WTC11 (cell line): ENCODE data around the gene EXPH5. TPM values are rescaled to one million over a fixed set of nuclear protein-coding genes. Genes with fewer than 3 reads are reported as not detected.
A peak's percentile ranks its signal among the peaks of the same experiment; 100 is the strongest.

ENCODE experiments used
- ATAC-seq: fragments of 200-7000 bp; cut with Tn5 transposase; 2 replicates; pipeline ENCODE4 v1.10.0; 2021; ENCODE audit warnings: mild to moderate bottlenecking, moderate library complexity
- CTCF ChIA-PET: fragments of 300-600 bp; sonication (Branson Sonifier 250); formaldehyde crosslinking; loops from one replicate; lab custom pipeline; 2021; ENCODE audit warnings: antibody characterized with exemption; lab: Charles Lee
- POLR2A ChIA-PET: fragments of 350-600 bp; sonication (Branson Sonifier 250); formaldehyde crosslinking; loops from one replicate; lab custom pipeline; 2021; ENCODE audit warnings: antibody characterized with exemption; lab: Charles Lee
- DNase-seq: peaks from one replicate; pipeline ENCODE4 v3.0.0; 2021; ENCODE audit warnings: low spot score
- H3K27ac Mint-ChIP-seq: 2 replicates; pipeline ENCODE4 v1.8.0; 2021; ENCODE audit warnings: mixed read lengths
- H3K27me3 Mint-ChIP-seq: 2 replicates; pipeline ENCODE4 v1.8.0; 2021; ENCODE audit warnings: low read depth, mild to moderate bottlenecking, moderate library complexity, mixed read lengths
- H3K36me3 Mint-ChIP-seq: 2 replicates; pipeline ENCODE4 v1.8.0; 2021; ENCODE audit warnings: mixed read lengths
- H3K4me1 Mint-ChIP-seq: 2 replicates; pipeline ENCODE4 v1.8.0; 2022; ENCODE audit warnings: mixed read lengths
- H3K4me3 Mint-ChIP-seq: 2 replicates; pipeline ENCODE4 v1.8.0; 2021; ENCODE audit warnings: mild to moderate bottlenecking, moderate library complexity, mixed read lengths
- H3K9me3 Mint-ChIP-seq: 2 replicates; pipeline ENCODE4 v1.8.0; 2021; ENCODE audit warnings: mixed read lengths
- CREB1 ChIP-seq: sonication (generic); formaldehyde crosslinking; IDR thresholded peaks from 2 replicates; pipeline ENCODE4 v1.8.0; 2023; ENCODE audit warnings: mild to moderate bottlenecking, missing genetic modification reagents
- FOXP1 ChIP-seq: sonication (generic); formaldehyde crosslinking; IDR thresholded peaks from 2 replicates; pipeline ENCODE4 v1.8.0; 2022; ENCODE audit warnings: missing genetic modification reagents, mild to moderate bottlenecking, moderate library complexity, borderline replicate concordance
- JAZF1 ChIP-seq: fragments of 250-450 bp; sonication (Bioruptor Pico); IDR thresholded peaks from 2 replicates; pipeline ENCODE4 v1.9.0; 2021; ENCODE audit warnings: moderate library complexity, mild to moderate bottlenecking, inconsistent platforms
- NFATC4 ChIP-seq: fragments of 250-450 bp; sonication (Bioruptor Pico); IDR thresholded peaks from 2 replicates; pipeline ENCODE4 v1.9.0; 2021; ENCODE audit warnings: mild to moderate bottlenecking
- NFYB ChIP-seq: sonication (generic); formaldehyde crosslinking; conservative IDR thresholded peaks from 2 replicates; pipeline ENCODE4 v1.8.0; 2022; ENCODE audit warnings: low read depth, missing genetic modification reagents
- NR2C2 ChIP-seq: sonication (generic); formaldehyde crosslinking; IDR thresholded peaks from 2 replicates; pipeline ENCODE4 v1.8.0; 2022; ENCODE audit warnings: mild to moderate bottlenecking, missing genetic modification reagents
- PRRX2 ChIP-seq: fragments of 250-450 bp; sonication (Bioruptor Pico); IDR thresholded peaks from 2 replicates; pipeline ENCODE4 v1.8.0; 2021; ENCODE audit warnings: mild to moderate bottlenecking
- SMAD3 ChIP-seq: sonication (generic); formaldehyde crosslinking; IDR thresholded peaks from 2 replicates; pipeline ENCODE4 v1.8.0; 2022; ENCODE audit warnings: missing genetic modification reagents, mild to moderate bottlenecking, borderline replicate concordance
- USF1 ChIP-seq: sonication (generic); formaldehyde crosslinking; IDR thresholded peaks from 2 replicates; pipeline ENCODE4 v1.8.0; 2022; ENCODE audit warnings: mild to moderate bottlenecking, missing genetic modification reagents
- ZNF138 ChIP-seq: sonication (generic); formaldehyde crosslinking; conservative IDR thresholded peaks from 2 replicates; pipeline ENCODE4 v1.8.1; 2022; ENCODE audit warnings: mild to moderate bottlenecking, moderate library complexity, missing genetic modification reagents
- ZNF232 ChIP-seq: sonication (generic); formaldehyde crosslinking; IDR thresholded peaks from 2 replicates; pipeline ENCODE4 v1.8.0; 2022; ENCODE audit warnings: mild to moderate bottlenecking, missing genetic modification reagents
- ZNF263 ChIP-seq: sonication (generic); formaldehyde crosslinking; IDR thresholded peaks from 2 replicates; pipeline ENCODE4 v1.8.1; 2022; ENCODE audit warnings: low read depth, mild to moderate bottlenecking, moderate library complexity, missing genetic modification reagents
- ZNF396 ChIP-seq: fragments of 250-450 bp; sonication (Bioruptor Pico); IDR thresholded peaks from 2 replicates; pipeline ENCODE4 v1.8.0; 2021; ENCODE audit warnings: mild to moderate bottlenecking, moderate library complexity, borderline replicate concordance
- ZNF532 ChIP-seq: fragments of 250-450 bp; sonication (Bioruptor Pico); IDR thresholded peaks from 2 replicates; pipeline ENCODE4 v1.9.0; 2021; ENCODE audit warnings: mild to moderate bottlenecking, borderline replicate concordance
- total RNA-seq: library from RNA; stranded (reverse); gene quantifications from 3 replicates; pipeline ENCODE4 v1.2.3, GENCODE V29; 2021
- TF ChIP-seq, protein P1 (sequence below): sonication (generic); formaldehyde crosslinking; IDR thresholded peaks from 2 replicates; pipeline ENCODE4 v1.8.1; 2022; ENCODE audit warnings: mild to moderate bottlenecking, missing genetic modification reagents, moderate library complexity, borderline replicate concordance
- TF ChIP-seq, protein P2 (sequence below): fragments of 250-450 bp; sonication (Bioruptor Pico); IDR thresholded peaks from 2 replicates; pipeline ENCODE4 v2.1.2; 2022; ENCODE audit warnings: mild to moderate bottlenecking, moderate library complexity
- TF ChIP-seq, protein P3 (sequence below): sonication (generic); formaldehyde crosslinking; IDR thresholded peaks from 2 replicates; pipeline ENCODE4 v1.8.0; 2023; ENCODE audit warnings: mild to moderate bottlenecking, missing genetic modification reagents
- TF ChIP-seq, protein P4 (sequence below): sonication (generic); formaldehyde crosslinking; IDR thresholded peaks from 2 replicates; pipeline ENCODE4 v1.8.1; 2022; ENCODE audit warnings: mild to moderate bottlenecking, moderate library complexity, missing genetic modification reagents
- TF ChIP-seq, protein P5 (sequence below): sonication (generic); formaldehyde crosslinking; IDR thresholded peaks from 2 replicates; pipeline ENCODE4 v1.8.1; 2023; ENCODE audit warnings: mild to moderate bottlenecking, missing genetic modification reagents

EXPH5 gene
- total RNA-seq, 1 experiment from 2014 or later: 11.2 TPM

DNA sequence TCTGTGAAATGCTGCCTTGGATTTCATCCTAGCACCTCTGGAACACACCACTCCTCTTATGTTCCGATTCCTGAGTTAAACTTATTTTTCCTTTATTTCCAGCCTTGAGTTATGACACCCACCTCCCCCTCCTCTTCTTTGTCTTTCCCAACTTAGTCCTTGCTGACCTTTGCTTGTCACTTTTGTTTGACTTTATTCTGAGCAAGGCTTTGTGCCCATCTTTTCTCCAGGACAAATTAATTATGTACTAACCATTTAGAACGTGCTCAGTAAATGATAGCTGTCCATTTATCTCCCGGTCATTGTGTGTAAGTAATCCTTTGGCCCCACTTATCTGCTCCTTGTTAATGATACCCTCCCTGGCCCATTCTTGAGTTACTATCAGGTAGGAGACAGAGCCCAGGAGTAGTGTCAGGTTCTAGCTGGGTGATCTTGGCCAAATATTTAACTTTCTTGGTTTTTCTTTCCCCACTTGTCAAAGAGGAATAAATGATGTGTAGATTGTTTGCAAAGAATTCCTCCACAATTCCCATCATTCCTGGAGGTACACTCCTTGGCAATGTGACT is 44.2 kb downstream of the EXPH5 start (continued):
- TF ChIP-seq, protein P1, sequence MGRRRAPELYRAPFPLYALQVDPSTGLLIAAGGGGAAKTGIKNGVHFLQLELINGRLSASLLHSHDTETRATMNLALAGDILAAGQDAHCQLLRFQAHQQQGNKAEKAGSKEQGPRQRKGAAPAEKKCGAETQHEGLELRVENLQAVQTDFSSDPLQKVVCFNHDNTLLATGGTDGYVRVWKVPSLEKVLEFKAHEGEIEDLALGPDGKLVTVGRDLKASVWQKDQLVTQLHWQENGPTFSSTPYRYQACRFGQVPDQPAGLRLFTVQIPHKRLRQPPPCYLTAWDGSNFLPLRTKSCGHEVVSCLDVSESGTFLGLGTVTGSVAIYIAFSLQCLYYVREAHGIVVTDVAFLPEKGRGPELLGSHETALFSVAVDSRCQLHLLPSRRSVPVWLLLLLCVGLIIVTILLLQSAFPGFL (CRISPR knock-in tag): no peak

DNA sequence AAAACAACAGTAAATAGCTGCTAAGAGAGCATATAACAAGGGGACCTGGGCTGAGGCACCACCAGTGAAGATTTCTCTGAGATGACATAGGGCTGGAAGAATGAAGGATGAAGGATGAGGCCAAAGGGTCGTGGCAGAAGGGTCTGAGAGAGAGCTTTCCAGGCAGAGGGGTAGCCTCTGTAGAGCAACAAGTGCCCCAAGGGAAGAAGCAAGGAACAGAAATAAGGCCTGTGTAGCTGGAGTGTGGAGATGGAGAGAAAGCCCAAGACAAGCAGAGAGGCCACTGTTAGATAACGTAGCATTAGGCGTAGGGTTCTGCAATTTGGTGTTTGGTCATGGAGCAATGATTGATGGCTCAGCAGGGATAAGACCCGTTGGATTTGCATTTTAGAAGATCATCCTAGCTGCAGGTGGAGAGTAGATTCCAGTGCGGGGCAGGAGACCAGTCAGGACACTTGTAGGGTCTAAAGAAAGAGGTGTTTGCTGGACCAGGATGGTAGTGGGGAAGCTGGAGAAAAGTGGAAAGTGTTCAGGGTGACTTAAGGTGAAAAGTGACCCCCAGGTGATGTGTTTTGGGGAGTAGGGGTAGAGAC is 47.6 kb downstream of the EXPH5 start:
- TF ChIP-seq USF1 (CRISPR knock-in tag) (no peak), ZNF532 (no peak)
- Mint-ChIP-seq H3K27ac (0 out of 2 replicates have a peak overlapping the region, but pooled peaks have one; percentile 28), H3K4me3 (no peak overlapping the region), H3K9me3 (no peaks in the 10 kb centered on the region), H3K27me3 (no peaks in the 10 kb centered on the region), H3K36me3 (no peaks in the 10 kb centered on the region), H3K4me1 (peaks cover 15% of the 10 kb centered on the region)
- ChIA-PET CTCF (no interaction called here), POLR2A (no interaction called here)
- ATAC-seq (no peak), DNase-seq (no peak)

- ATAC-seq (no peak), DNase-seq (no peak)
- no peaks in the 10 kb centered on the region for H3K27me3 Mint-ChIP-seq
- H3K36me3 Mint-ChIP-seq: no peaks in the 10 kb centered on the region
- CTCF ChIA-PET: no interaction called here
- peak overlapping the region; percentile 23; the same call in 1 of the 2 replicates for H3K27ac Mint-ChIP-seq
- H3K4me3 Mint-ChIP-seq: no peak overlapping the region
- peaks cover 26% of the 10 kb centered on the region for H3K4me1 Mint-ChIP-seq
- no peaks in the 10 kb centered on the region for H3K9me3 Mint-ChIP-seq
- POLR2A ChIA-PET: no interaction called here
- TF ChIP-seq NFATC4 (CRISPR knock-in tag) (no peak), ZNF138 (CRISPR knock-in tag) (no peak), ZNF263 (CRISPR knock-in tag) (no peak), JAZF1 (CRISPR knock-in tag) (no peak), PRRX2 (CRISPR knock-in tag) (no peak), ZNF396 (CRISPR knock-in tag) (no peak), NFYB (no peak), SMAD3 (CRISPR knock-in tag) (no peak), CREB1 (CRISPR knock-in tag) (no peak), ZNF232 (CRISPR knock-in tag) (no peak), NR2C2 (no peak), FOXP1 (no peak)
- TF ChIP-seq, protein P2, sequence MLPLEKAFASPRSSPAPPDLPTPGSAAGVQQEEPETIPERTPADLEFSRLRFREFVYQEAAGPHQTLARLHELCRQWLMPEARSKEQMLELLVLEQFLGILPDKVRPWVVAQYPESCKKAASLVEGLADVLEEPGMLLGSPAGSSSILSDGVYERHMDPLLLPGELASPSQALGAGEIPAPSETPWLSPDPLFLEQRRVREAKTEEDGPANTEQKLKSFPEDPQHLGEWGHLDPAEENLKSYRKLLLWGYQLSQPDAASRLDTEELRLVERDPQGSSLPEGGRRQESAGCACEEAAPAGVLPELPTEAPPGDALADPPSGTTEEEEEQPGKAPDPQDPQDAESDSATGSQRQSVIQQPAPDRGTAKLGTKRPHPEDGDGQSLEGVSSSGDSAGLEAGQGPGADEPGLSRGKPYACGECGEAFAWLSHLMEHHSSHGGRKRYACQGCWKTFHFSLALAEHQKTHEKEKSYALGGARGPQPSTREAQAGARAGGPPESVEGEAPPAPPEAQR: no peak
- TF ChIP-seq, protein P3, sequence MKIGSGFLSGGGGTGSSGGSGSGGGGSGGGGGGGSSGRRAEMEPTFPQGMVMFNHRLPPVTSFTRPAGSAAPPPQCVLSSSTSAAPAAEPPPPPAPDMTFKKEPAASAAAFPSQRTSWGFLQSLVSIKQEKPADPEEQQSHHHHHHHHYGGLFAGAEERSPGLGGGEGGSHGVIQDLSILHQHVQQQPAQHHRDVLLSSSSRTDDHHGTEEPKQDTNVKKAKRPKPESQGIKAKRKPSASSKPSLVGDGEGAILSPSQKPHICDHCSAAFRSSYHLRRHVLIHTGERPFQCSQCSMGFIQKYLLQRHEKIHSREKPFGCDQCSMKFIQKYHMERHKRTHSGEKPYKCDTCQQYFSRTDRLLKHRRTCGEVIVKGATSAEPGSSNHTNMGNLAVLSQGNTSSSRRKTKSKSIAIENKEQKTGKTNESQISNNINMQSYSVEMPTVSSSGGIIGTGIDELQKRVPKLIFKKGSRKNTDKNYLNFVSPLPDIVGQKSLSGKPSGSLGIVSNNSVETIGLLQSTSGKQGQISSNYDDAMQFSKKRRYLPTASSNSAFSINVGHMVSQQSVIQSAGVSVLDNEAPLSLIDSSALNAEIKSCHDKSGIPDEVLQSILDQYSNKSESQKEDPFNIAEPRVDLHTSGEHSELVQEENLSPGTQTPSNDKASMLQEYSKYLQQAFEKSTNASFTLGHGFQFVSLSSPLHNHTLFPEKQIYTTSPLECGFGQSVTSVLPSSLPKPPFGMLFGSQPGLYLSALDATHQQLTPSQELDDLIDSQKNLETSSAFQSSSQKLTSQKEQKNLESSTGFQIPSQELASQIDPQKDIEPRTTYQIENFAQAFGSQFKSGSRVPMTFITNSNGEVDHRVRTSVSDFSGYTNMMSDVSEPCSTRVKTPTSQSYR: no peak
- TF ChIP-seq, protein P4, sequence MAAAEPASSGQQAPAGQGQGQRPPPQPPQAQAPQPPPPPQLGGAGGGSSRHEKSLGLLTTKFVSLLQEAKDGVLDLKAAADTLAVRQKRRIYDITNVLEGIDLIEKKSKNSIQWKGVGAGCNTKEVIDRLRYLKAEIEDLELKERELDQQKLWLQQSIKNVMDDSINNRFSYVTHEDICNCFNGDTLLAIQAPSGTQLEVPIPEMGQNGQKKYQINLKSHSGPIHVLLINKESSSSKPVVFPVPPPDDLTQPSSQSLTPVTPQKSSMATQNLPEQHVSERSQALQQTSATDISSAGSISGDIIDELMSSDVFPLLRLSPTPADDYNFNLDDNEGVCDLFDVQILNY (CRISPR knock-in tag): no peak
- TF ChIP-seq, protein P5, sequence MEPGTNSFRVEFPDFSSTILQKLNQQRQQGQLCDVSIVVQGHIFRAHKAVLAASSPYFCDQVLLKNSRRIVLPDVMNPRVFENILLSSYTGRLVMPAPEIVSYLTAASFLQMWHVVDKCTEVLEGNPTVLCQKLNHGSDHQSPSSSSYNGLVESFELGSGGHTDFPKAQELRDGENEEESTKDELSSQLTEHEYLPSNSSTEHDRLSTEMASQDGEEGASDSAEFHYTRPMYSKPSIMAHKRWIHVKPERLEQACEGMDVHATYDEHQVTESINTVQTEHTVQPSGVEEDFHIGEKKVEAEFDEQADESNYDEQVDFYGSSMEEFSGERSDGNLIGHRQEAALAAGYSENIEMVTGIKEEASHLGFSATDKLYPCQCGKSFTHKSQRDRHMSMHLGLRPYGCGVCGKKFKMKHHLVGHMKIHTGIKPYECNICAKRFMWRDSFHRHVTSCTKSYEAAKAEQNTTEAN (CRISPR knock-in tag): no peak
These were observed 50.1 kb downstream of the EXPH5 start for GRCh38 chr11:108543316-108543964.
